Activated naive CD4-positive, alpha-beta T cell treated with anti-CD3 and anti-CD28 coated beads, Interleukin-2, amount 50 U/mL, for 72 hours (primary cell): ENCODE results near the gene CDK10. TPM values are rescaled to one million over a fixed set of nuclear protein-coding genes. Genes with fewer than 3 reads are reported as not detected.
A peak's percentile ranks its signal among the peaks of the same experiment; 100 is the strongest.

ENCODE experiments used
- ATAC-seq, 2 donors: fragments of 150-1000 bp; cut with Tn5 transposase; 2 replicates each; pipeline ENCODE4 v1.10.0; 2021; ENCODE audit warnings: mild to moderate bottlenecking in 2 of 2, moderate library complexity in 2 of 2
- DNase-seq, 2 donors: peaks; one replicate each; pipeline ENCODE4 v3.0.0; 2021 to 2022; ENCODE audit warnings: low spot score in 2 of 2
- H3K27ac Mint-ChIP-seq, 2 donors: one replicate each; pipeline ENCODE4 v1.8.0; 2022; ENCODE audit warnings: mild to moderate bottlenecking in 2 of 2, mixed read lengths in 2 of 2
- H3K36me3 Mint-ChIP-seq, 2 donors: one replicate each; pipeline ENCODE4 v1.8.0; 2022; ENCODE audit warnings: mixed read lengths in 2 of 2
- H3K9me3 Mint-ChIP-seq, 2 donors: one replicate each; pipeline ENCODE4 v1.8.0; 2022; ENCODE audit warnings: mixed read lengths in 2 of 2
- total RNA-seq, 2 donors: library from RNA; stranded (reverse); gene quantifications; one replicate each; pipeline ENCODE4 v1.2.3, GENCODE V29; 2022

The CDK10 gene
- total RNA-seq, 2 donors from 2014 or later: 97.3 to 151 TPM

- peak overlapping the region; percentile 55 to 87 for H3K27ac Mint-ChIP-seq
- DNase-seq: no peak
- peaks cover 0 to 23% of the 10 kb centered on the region in 2 donors for H3K36me3 Mint-ChIP-seq
Measured at GRCh38 chr16:89732918-89733242, 46.4 kb downstream of the CDK10 start.

DNA sequence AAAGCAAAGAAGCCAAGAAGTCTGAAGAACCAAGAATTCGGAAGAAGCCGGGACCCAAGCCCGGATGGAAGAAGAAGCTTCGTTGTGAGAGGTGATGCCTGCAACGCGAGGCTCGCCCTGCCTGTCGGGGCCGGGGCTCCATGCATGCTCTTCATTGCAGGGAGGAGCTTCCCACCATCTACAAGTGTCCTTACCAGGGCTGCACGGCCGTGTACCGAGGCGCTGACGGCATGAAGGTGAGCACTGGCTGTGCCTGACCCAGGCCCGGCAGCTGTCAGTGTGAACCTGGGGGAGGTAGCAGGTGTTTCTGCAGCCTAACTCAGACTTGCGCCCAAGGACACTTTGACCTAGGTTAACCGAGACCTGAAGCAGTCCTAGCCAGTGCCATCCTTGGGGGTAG, 46.8 kb downstream of the CDK10 start:
- Mint-ChIP-seq H3K9me3 (no peaks in the 10 kb centered on the region), H3K27ac (peak overlapping the region; percentile 55 to 87), H3K36me3 (peaks cover 0 to 27% of the 10 kb centered on the region in 2 donors)
- no peak for ATAC-seq
- DNase-seq: no peak

More at GRCh38 chr16:89732918-89733242, 46.4 kb downstream of the CDK10 start:
- ATAC-seq: peak in 1 of 2 donors; percentile 40
- H3K9me3 Mint-ChIP-seq: no peaks in the 10 kb centered on the region

- H3K9me3 Mint-ChIP-seq: no peaks in the 10 kb centered on the region
- peak overlapping the region in 1 of 2 donors; percentile 55 for H3K27ac Mint-ChIP-seq
- no peak for DNase-seq
- H3K36me3 Mint-ChIP-seq: peaks cover 0 to 30% of the 10 kb centered on the region in 2 donors
- ATAC-seq: no peak
Measured at GRCh38 chr16:89733792-89734191, 47.3 kb downstream of the CDK10 start.

DNA sequence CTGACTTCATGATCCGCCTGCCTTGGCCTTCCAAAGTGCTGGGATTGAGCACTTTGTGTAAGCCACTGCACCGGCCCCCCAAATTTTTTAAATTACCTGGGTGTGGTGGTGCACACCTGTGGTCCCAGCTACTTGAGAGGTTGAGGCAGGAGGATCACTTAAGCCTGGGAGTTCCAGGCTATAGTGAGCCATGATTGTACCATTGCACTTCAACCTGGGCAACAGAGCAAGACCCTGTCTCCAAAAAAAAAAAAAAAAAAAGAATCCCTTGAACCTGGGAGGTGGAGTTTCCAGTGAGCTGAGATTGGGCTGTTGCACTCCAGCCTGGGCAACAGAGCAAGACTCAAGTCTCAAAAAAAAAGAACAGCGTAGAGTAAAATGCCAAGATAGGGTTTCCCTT, 50.1 kb downstream of the CDK10 start:
- DNase-seq (no peak), ATAC-seq (no peak)
- Mint-ChIP-seq H3K27ac (peak overlapping the region in 1 of 2 donors; percentile 36), H3K9me3 (no peaks in the 10 kb centered on the region), H3K36me3 (peaks cover 0 to 33% of the 10 kb centered on the region in 2 donors)

DNA sequence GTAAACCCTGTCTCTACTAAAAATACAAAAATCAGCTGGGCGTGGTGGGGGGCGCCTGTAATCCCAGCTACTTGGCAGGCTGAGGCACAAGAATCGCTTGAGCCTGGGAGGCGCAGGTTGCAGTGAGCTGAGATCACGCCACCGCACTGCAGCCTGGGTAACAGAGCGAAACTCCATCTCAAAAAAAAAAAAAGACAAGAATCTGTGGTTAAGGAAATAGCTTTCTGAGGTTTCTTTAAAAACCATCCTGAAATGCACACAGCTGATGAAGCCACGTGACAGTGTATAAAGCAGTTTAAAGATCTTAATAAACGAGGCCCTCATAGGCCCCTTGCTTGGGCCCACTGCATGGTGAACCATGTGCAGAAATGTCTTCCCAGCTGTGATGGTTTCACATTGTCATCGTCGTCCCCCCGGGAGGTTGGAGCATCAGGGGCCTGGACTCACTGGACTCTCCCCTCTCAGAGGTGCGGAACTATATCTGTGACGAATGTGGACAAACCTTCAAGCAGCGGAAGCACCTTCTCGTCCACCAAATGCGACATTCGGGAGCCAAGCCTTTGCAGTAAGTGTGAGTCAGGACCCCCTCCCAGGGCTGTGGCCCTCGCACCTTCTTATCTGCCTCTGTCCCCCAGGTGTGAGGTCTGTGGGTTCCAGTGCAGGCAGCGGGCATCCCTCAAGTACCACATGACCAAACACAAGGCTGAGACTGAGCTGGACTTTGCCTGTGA, 51.0 kb downstream of the CDK10 start:
- DNase-seq (no peak), ATAC-seq (peak; percentile 47 to 61)
- Mint-ChIP-seq H3K9me3 (no peaks in the 10 kb centered on the region), H3K27ac (peak overlapping the region; percentile 55 to 60), H3K36me3 (peaks cover 0 to 33% of the 10 kb centered on the region in 2 donors)

DNA sequence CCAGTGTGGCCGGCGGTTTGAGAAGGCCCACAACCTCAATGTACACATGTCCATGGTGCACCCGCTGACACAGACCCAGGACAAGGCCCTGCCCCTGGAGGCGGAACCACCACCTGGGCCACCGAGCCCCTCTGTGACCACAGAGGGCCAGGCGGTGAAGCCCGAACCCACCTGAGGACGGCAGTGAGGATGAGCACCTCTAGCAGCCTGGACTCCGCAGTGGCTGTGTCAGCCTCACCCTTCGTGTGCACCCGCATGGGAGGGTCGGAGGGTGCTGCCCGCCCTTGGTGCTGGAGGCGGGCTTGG, 51.5 kb downstream of the CDK10 start:
- ATAC-seq (no peak), DNase-seq (no peak)
- H3K9me3 Mint-ChIP-seq: no peaks in the 10 kb centered on the region
- H3K27ac Mint-ChIP-seq: peak overlapping the region in 1 of 2 donors; percentile 55
- peaks cover 0 to 33% of the 10 kb centered on the region in 2 donors for H3K36me3 Mint-ChIP-seq

- no peak for DNase-seq
- peaks cover 0 to 33% of the 10 kb centered on the region in 2 donors for H3K36me3 Mint-ChIP-seq
- peak overlapping the region; percentile 36 to 55 for H3K27ac Mint-ChIP-seq
- ATAC-seq: no peak
- H3K9me3 Mint-ChIP-seq: no peaks in the 10 kb centered on the region
Measured at GRCh38 chr16:89738538-89739317, 52.2 kb downstream of the CDK10 start.

DNA sequence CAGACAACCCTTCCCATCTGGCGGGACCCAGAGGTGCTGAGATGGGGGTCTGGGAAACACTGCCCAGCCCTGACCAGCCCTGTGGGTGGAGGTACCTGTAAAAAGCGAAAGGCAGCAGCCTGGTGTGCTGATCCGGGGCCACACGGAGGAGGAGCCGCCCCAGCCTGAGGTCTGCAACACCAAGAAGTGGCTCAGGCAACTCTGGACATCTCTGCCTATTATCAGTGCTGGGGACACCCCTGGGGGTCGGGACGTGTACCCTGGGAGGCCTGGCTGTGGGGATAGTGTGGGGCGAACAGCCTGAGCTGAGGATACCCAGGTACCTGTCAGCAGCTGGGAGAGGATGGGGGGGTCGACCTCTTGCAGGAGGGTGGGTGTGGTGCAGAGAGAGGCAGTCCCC, 52.9 kb downstream of the CDK10 start:
- ATAC-seq (no peak), DNase-seq (no peak)
- Mint-ChIP-seq H3K9me3 (no peaks in the 10 kb centered on the region), H3K27ac (peak overlapping the region in 1 of 2 donors; percentile 55), H3K36me3 (peaks cover 0 to 35% of the 10 kb centered on the region in 2 donors)

DNA sequence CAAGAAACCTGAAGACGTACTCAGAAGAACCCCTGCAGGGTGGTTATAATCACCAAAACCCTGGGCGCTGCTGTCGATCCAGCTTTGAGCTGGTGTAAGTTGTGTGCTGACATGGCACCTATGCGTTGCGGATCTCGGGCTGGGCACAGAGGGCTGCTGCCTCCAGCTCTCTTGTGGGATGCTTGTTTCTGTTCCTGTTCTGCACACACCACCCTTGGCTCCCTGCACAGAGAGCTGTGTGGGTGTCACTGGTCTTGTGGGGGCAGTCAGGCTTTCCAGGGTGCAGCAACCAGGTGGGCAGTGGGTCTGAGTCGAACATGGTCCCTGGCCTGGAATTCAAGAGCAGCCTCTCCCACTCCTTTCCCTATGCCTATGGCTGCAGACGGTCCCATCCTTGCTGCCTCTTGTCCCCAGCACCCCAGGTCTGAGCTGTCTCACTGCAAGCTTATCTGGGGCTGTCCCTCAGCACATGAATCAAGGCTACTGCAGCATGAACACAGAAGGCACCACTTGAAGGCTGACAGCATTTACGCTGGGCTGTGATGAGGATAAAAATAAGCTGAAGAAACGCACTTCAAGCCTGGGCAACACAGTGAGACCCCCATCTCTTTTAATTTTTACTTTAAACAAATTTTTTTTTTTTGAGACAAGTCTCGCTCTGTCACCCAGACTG, 55.0 kb downstream of the CDK10 start:
- DNase-seq: no peak
- ATAC-seq: peak in 1 of 2 donors; percentile 38
- H3K36me3 Mint-ChIP-seq: peaks cover 3 to 30% of the 10 kb centered on the region in 2 donors
- H3K27ac Mint-ChIP-seq: peak overlapping the region; percentile 6 to 29
- no peaks in the 10 kb centered on the region for H3K9me3 Mint-ChIP-seq

GRCh38 chr16:89742948-89743347, 56.5 kb downstream of the CDK10 start:
- DNase-seq (no peak), ATAC-seq (no peak)
- Mint-ChIP-seq H3K27ac (peak overlapping the region; percentile 74 to 86), H3K36me3 (peaks cover 7 to 25% of the 10 kb centered on the region in 2 donors), H3K9me3 (no peaks in the 10 kb centered on the region)

GRCh38 chr16:89744813-89745212, 58.3 kb downstream of the CDK10 start:
- Mint-ChIP-seq H3K36me3 (peaks cover 11 to 23% of the 10 kb centered on the region in 2 donors), H3K9me3 (no peaks in the 10 kb centered on the region), H3K27ac (peak overlapping the region; percentile 22 to 63)
- ATAC-seq: no peak
- no peak for DNase-seq

Other genes starting within 250 kb of the CDK10 start
- gene ANKRD11, start 196.1 kb upstream of the CDK10 start, total RNA-seq: 100 to 1,000 TPM; 130 to 165 TPM
- gene SPG7, start 178.3 kb upstream of the CDK10 start, total RNA-seq: 100 to 1,000 TPM in 1 of 2 donors, 10 to 100 TPM in 1; 97.7 to 114 TPM
- gene RPL13, start 126.0 kb upstream of the CDK10 start, total RNA-seq: 1,000 to 10,000 TPM; 2,832 to 2,975 TPM
- 10 to 100 TPM in 1 of 2 donors, 1 to 10 TPM in 1; 2.8 to 28.2 TPM for gene CPNE7, start 110.9 kb upstream of the CDK10 start, total RNA-seq
- not detected for gene DPEP1, start 73.0 kb upstream of the CDK10 start, total RNA-seq
- 10 to 100 TPM; 61.0 to 73.4 TPM for gene CHMP1A, start 29.0 kb upstream of the CDK10 start, total RNA-seq
- gene SPATA33, start 28.9 kb upstream of the CDK10 start, total RNA-seq: 10 to 100 TPM in 1 of 2 donors, 1 to 10 TPM in 1; 8.0 to 18.2 TPM
- 1 to 10 TPM; 1.3 to 7.0 TPM for gene SPATA2L, start 15.0 kb downstream of the CDK10 start, total RNA-seq
- gene VPS9D1, start 34.2 kb downstream of the CDK10 start, total RNA-seq: 1 to 10 TPM; 2.2 to 2.4 TPM
- 10 to 100 TPM; 18.1 to 28.3 TPM for gene ZNF276, start 34.8 kb downstream of the CDK10 start, total RNA-seq
- gene FANCA, start 130.0 kb downstream of the CDK10 start, total RNA-seq: 100 to 1,000 TPM; 123 to 194 TPM
- gene SPIRE2, start 141.8 kb downstream of the CDK10 start, total RNA-seq: 1 to 10 TPM; 1.9 to 2.6 TPM
- 100 to 1,000 TPM; 167 to 235 TPM for gene TCF25, start 186.9 kb downstream of the CDK10 start, total RNA-seq
- 1 to 10 TPM; 4.6 to 5.1 TPM for gene MC1R, start 232.2 kb downstream of the CDK10 start, total RNA-seq
- gene TUBB3, start 236.7 kb downstream of the CDK10 start, total RNA-seq: 10 to 100 TPM in 1 of 2 donors, not detected in 1; 10.2 TPM